C1 segment of cervical spinal cord (tissue), 14 donors: ENCODE results near the gene MGAT4C.

Experiments used
- DNase-seq, 14 donors: peaks; one replicate each; lab custom pipeline; 2025; lab: John Stamatoyannopoulos, UW

Gene MGAT4C

GRCh38 chr12:86229772-86230171 lies 26.4 kb downstream of the MGAT4C start:
- DNase-seq, result no peak

- DNase-seq, result no peak
These were observed 27.5 kb downstream of the MGAT4C start for GRCh38 chr12:86228656-86229055.

- DNase-seq, result no peak
These were observed 29.7 kb downstream of the MGAT4C start for GRCh38 chr12:86226481-86226880.

- DNase-seq, result no peak
These were observed 39.6 kb downstream of the MGAT4C start for GRCh38 chr12:86216591-86216990.

- DNase-seq, result no peak
These were observed 43.2 kb downstream of the MGAT4C start for GRCh38 chr12:86213012-86213411.

GRCh38 chr12:86198696-86199444 lies 57.3 kb downstream of the MGAT4C start:
- no peak for DNase-seq

- DNase-seq, result no peak
These were observed 59.7 kb downstream of the MGAT4C start for GRCh38 chr12:86196465-86196864.

- DNase-seq, result peak in 4 of 14 donors; percentile 1 to 20 (median 8)
These were observed 61.5 kb downstream of the MGAT4C start for GRCh38 chr12:86194721-86195120.

- no peak for DNase-seq
These were observed 62.3 kb downstream of the MGAT4C start for GRCh38 chr12:86193931-86194330.

- DNase-seq, result no peak
These were observed 68.0 kb downstream of the MGAT4C start for GRCh38 chr12:86188226-86188625.

- DNase-seq, result no peak
These were observed 69.7 kb downstream of the MGAT4C start for GRCh38 chr12:86186449-86186848.

GRCh38 chr12:86179855-86180254 lies 76.3 kb downstream of the MGAT4C start:
- DNase-seq, result no peak

- no peak for DNase-seq
These were observed 82.0 kb downstream of the MGAT4C start for GRCh38 chr12:86174188-86174587.

- no peak for DNase-seq
These were observed 83.2 kb downstream of the MGAT4C start for GRCh38 chr12:86172913-86173443.

- no peak for DNase-seq
These were observed 86.1 kb downstream of the MGAT4C start for GRCh38 chr12:86170051-86170450.

- no peak for DNase-seq
These were observed 97.2 kb downstream of the MGAT4C start for GRCh38 chr12:86158956-86159355.

GRCh38 chr12:86154620-86155019 lies 101.6 kb downstream of the MGAT4C start:
- DNase-seq, result no peak

GRCh38 chr12:86148612-86149011 lies 107.6 kb downstream of the MGAT4C start:
- no peak for DNase-seq

GRCh38 chr12:86148071-86148470 lies 108.1 kb downstream of the MGAT4C start:
- DNase-seq, result no peak

- no peak for DNase-seq
These were observed 111.0 kb downstream of the MGAT4C start for GRCh38 chr12:86145156-86145555.

GRCh38 chr12:86143162-86143561 lies 113.0 kb downstream of the MGAT4C start:
- no peak for DNase-seq

- no peak for DNase-seq
These were observed 116.5 kb downstream of the MGAT4C start for GRCh38 chr12:86139671-86140070.

- DNase-seq, result no peak
These were observed 117.4 kb downstream of the MGAT4C start for GRCh38 chr12:86138770-86139169.

GRCh38 chr12:86137936-86138335 lies 118.3 kb downstream of the MGAT4C start:
- no peak for DNase-seq
